Thyroid gland (tissue), 4 donors: ENCODE measurements around the gene LY6G5B. TPM values are rescaled to one million over a fixed set of nuclear protein-coding genes. Genes with fewer than 3 reads are reported as not detected.
A peak's percentile ranks its signal among the peaks of the same experiment; 100 is the strongest.

Source experiments
- DNase-seq, 2 donors: peaks; one replicate each; pipeline ENCODE4 v3.0.0-alpha.2; 2019
- H3K27ac ChIP-seq, 3 donors: fragments of 200-600 bp; sonication (generic); 1 replicate in 2 of 3; 2 replicates in 1 of 3; pipeline ENCODE4 v1.5.1; 2016 to 2019; ENCODE audit warnings: mild to moderate bottlenecking in 1 of 3, moderate library complexity in 1 of 3
- H3K27me3 ChIP-seq: fragments of 200-600 bp; sonication (generic); one replicate; pipeline ENCODE4 v1.5.1; 2019
- H3K36me3 ChIP-seq, 2 donors: fragments of 200-600 bp; sonication (generic); one replicate each; pipeline ENCODE4 v1.5.1; 2016 to 2019
- H3K4me1 ChIP-seq, 2 donors: fragments of 200-600 bp; sonication (generic); one replicate each; pipeline ENCODE4 v1.5.1; 2017 to 2019
- H3K4me3 ChIP-seq, 3 donors: fragments of 200-600 bp; sonication (generic); replicated peaks in 1 of 3; 1 replicate in 2 of 3; 2 replicates in 1 of 3; pipeline ENCODE4 v1.5.1; 2016; ENCODE audit warnings: mild to moderate bottlenecking in 1 of 3
- H3K9me3 ChIP-seq: fragments of 200-600 bp; sonication (generic); one replicate; pipeline ENCODE4 v1.5.1; 2017
- POLR2A ChIP-seq, 2 donors: fragments of 450-650 bp; IDR thresholded peaks; one replicate each; pipeline ENCODE4 v1.6.1; 2017; ENCODE audit warnings: antibody characterized with exemption in 2 of 2, mild to moderate bottlenecking in 2 of 2, moderate library complexity in 1 of 2
- WGBS, 2 donors: methylation state at CpG; one replicate each; pipeline ENCODE4 v1.1.5; 2017; 5-methylcytosine and 5-hydroxymethylcytosine counted together
- intact Hi-C: fragments of 100-400 bp; cut with DNase I; formaldehyde crosslinking; loops from one replicate; pipeline ENCODE4 v1.15.1; 2023
- total RNA-seq, 4 donors: library from RNA; depleted of rRNA; stranded (reverse); fragments of >200 nt; gene quantifications; one replicate each; pipeline ENCODE4 v1.2.3, GENCODE V29; 2016
- TF ChIP-seq, protein P1 (sequence below), 6 experiments: fragments of 200-600 bp in 3 of 6; fragments of 450-650 bp in 3 of 6; sonication (generic) in 3 of 6; IDR thresholded peaks; one replicate each; pipeline ENCODE4 v1.5.1; 2016 to 2019; ENCODE audit warnings: antibody characterized with exemption in 6 of 6, mild to moderate bottlenecking in 2 of 6, inconsistent platforms in 1 of 6, moderate library complexity in 1 of 6

Gene LY6G5B
- total RNA-seq, 4 donors from 2014 or later, result 4.4 to 11.8 (median 9.4) TPM

- no peaks in the 10 kb centered on the region for H3K27me3 ChIP-seq
- 2 to 4% methylated on average over 19 to 29 of the region's 29 CpGs for WGBS, 2 donors
- H3K4me3 ChIP-seq, result peak overlapping the region; percentile 42 to 93 (median 63)
- intact Hi-C loops, result no loop called here
- peak; percentile 70 to 81 for DNase-seq
- H3K27ac ChIP-seq, result peak overlapping the region; percentile 97 to 99 (median 99)
- H3K4me1 ChIP-seq, result peaks cover 13 to 21% of the 10 kb centered on the region in 2 donors
- TF ChIP-seq, protein P1, sequence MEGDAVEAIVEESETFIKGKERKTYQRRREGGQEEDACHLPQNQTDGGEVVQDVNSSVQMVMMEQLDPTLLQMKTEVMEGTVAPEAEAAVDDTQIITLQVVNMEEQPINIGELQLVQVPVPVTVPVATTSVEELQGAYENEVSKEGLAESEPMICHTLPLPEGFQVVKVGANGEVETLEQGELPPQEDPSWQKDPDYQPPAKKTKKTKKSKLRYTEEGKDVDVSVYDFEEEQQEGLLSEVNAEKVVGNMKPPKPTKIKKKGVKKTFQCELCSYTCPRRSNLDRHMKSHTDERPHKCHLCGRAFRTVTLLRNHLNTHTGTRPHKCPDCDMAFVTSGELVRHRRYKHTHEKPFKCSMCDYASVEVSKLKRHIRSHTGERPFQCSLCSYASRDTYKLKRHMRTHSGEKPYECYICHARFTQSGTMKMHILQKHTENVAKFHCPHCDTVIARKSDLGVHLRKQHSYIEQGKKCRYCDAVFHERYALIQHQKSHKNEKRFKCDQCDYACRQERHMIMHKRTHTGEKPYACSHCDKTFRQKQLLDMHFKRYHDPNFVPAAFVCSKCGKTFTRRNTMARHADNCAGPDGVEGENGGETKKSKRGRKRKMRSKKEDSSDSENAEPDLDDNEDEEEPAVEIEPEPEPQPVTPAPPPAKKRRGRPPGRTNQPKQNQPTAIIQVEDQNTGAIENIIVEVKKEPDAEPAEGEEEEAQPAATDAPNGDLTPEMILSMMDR (IDR thresholded peaks at IDR 0.05), result no peak
- H3K36me3 ChIP-seq, result peaks cover 24 to 29% of the 10 kb centered on the region in 2 donors
- H3K9me3 ChIP-seq, result no peaks in the 10 kb centered on the region
These were observed 18.1 kb upstream of the LY6G5B start for GRCh38 chr6:31651602-31652191.

- Histone ChIP-seq H3K27me3 (no peaks in the 10 kb centered on the region), H3K4me3 (peak overlapping the region; percentile 58 to 93 (median 63)), H3K4me1 (peaks cover 24 to 25% of the 10 kb centered on the region in 2 donors), H3K27ac (peak overlapping the region; percentile 97 to 99 (median 99)), H3K36me3 (peaks cover 12 to 15% of the 10 kb centered on the region in 2 donors), H3K9me3 (no peaks in the 10 kb centered on the region)
- intact Hi-C loops, result no loop called here
- DNase-seq, result peak; percentile 89 to 91
- TF ChIP-seq, protein P1 (IDR thresholded peaks at IDR 0.05), result no peak
- peak in 1 of 2 donors; percentile 84 for TF ChIP-seq POLR2A (IDR thresholded peaks at IDR 0.05)
- 7 to 8% methylated on average over 35 to 37 of the region's 37 CpGs for WGBS, 2 donors
These were observed 16.7 kb upstream of the LY6G5B start for GRCh38 chr6:31652925-31653724.

DNA sequence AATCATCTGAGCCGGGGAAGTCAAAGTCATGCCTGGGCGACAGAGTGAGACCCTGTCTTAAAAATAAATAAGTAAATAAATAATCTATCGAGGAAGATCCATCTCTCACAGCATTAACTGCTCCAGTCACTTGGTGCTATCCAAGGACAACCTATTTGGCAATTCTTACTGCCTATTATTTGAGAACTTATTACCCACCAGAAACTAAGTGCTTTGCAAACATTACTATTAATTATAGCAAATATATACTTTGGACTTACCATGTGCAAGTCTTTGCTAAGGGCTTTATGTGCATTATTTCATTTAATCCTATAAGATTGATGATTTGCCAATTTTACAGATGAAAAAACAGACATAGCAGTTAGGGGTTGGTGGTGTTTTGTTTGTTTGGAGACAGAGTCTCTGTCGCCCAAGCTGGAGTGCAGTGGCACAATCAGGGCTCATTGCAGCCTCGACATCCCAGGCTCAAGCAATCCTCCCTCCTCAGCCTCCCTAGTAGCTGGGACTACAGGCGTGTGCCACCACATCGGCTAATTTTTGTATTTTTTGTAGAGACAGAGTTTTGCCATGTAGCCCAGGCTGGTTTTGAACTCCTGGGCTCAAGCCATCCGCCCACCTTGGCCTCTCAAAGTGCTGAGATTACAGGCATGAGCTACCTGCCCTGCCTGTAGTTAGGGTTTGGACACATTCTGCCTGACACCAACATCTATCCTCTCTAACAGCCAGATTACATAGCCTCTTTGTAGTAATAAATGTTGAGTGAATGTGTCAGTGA is 15.0 kb upstream of the LY6G5B start:
- H3K4me3 ChIP-seq, result no peak overlapping the region
- WGBS, 2 donors, result 90 to 94% methylated on average over 8 of the region's 8 CpGs
- no peaks in the 10 kb centered on the region for H3K36me3 ChIP-seq
- no peak overlapping the region for H3K27ac ChIP-seq
- no peaks in the 10 kb centered on the region for H3K27me3 ChIP-seq
- no peak for DNase-seq
- peaks cover 40% of the 10 kb centered on the region in 2 donors for H3K4me1 ChIP-seq
- H3K9me3 ChIP-seq, result no peaks in the 10 kb centered on the region
- intact Hi-C loops, result no loop called here
- TF ChIP-seq, protein P1 (IDR thresholded peaks at IDR 0.05), result no peak
- no peak for TF ChIP-seq POLR2A (IDR thresholded peaks at IDR 0.05)

- intact Hi-C loops, result no loop called here
- no peak within 1 kb of the TSS for H3K27ac ChIP-seq
- WGBS, 2 donors, result 80 to 82% methylated on average over 8 of the region's 8 CpGs
- no peak within 1 kb of the TSS for H3K4me3 ChIP-seq
- TF ChIP-seq, protein P1 (IDR thresholded peaks at IDR 0.05), result no peak
- TF ChIP-seq POLR2A (IDR thresholded peaks at IDR 0.05), result no peak
- H3K27me3 ChIP-seq, result no peaks in the 10 kb centered on the region
- peaks cover 40% of the 10 kb centered on the region in 2 donors for H3K4me1 ChIP-seq
- no peaks in the 10 kb centered on the region for H3K9me3 ChIP-seq
- no peaks in the 10 kb centered on the region for H3K36me3 ChIP-seq
- no peak for DNase-seq
These were observed 14.2 kb upstream of the LY6G5B start, which contains the start of gene APOM for GRCh38 chr6:31655349-31656237. Gene APOM (plus strand): TSS chr6:31655894. CDS start chr6:31655967, 73 bp downstream.
